ENCODE results near the gene GPR183.

GRCh38 chr13:99339230-99339721 is 32.1 kb upstream of the GPR183 start:
- TF ChIP-seq EZH2 (IDR thresholded peaks at IDR 0.05; ENCODE audit: borderline replicate concordance, low read length) (no peak), CTCF (conservative IDR thresholded peaks at IDR 0.05 in 1 of 2, IDR thresholded peaks at IDR 0.05 in 1 of 2; ENCODE audit: extremely low read depth in 1 of 2, insufficient read depth in 1 of 2, low read depth in 1 of 2, low read length in 2 of 2) (no peak)

Measured in mammary epithelial cell (primary cell).